ENCODE data around the gene ACSL3. TPM values are rescaled to one million over a fixed set of nuclear protein-coding genes. Genes with fewer than 3 reads are reported as not detected.
"Not testable (repeated sequence)": the region's sequence is repeated elsewhere in the genome, so short reads cannot be mapped to it uniquely, and the experiment has no call there.

ACSL3 gene
- total RNA-seq: 50.3 TPM
- long read RNA-seq, full-length matches to known transcripts: 28 of 35 reads
- long read RNA-seq, partial matches to known transcripts: 1 of 35 reads
- long read RNA-seq, other reads (novel, unspliced or antisense): 6 of 35 reads

DNA sequence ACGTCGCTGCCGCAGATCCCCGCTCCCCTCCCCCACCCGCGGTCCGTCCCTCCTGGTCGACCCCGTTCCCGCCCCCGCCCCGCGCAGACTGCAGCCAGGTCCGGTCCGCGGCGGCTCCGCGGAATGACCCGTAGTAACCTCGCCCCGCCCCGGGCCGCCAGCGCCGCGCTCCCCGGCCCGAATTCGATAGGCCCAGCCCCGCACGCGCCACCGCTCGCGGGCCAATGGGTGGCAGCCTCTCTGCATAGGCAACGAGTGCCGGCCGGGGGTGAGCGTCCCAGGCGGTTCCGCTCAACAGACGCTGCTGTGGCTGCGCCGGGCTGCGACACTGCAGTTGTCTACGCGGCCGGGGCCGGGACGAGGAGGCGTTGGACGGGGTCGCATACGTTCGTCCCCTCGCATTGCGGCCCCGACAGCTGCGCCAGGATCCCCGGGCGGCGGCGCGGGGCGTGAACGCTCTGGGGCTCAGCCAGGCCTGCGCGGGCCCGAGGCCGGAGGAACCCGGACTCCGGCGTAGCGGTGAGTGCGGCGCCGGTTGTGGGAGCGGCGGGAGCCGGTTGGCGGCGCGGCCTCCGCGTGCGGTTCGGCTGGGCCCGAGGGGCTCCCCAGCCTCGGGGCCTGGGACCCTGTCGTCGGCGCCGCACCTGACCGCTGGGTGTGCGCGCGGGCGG is at the start of gene ACSL3:
ACSL3 (plus strand) TSS at position 297 of the 671 bp plus-strand sequence. CDS start 47,737 bp downstream, outside the sequence.
- intact Hi-C loops (cut with DNase I): loop anchor here (2.0 to 5.0 kb wide), 3 partner anchors 41 to 108 kb away; no protein-coding TSS in a partner anchor
- DNase-seq (ENCODE audit: missing footprints) (peak; percentile 99), ATAC-seq (peak; percentile 98)

GRCh38 chr2:222811828-222812227 is 49.0 kb upstream of the ACSL3 start:
- no peak for ATAC-seq
- DNase-seq (ENCODE audit: missing footprints): no peak
- intact Hi-C loops (cut with DNase I): no loop called here

DNA sequence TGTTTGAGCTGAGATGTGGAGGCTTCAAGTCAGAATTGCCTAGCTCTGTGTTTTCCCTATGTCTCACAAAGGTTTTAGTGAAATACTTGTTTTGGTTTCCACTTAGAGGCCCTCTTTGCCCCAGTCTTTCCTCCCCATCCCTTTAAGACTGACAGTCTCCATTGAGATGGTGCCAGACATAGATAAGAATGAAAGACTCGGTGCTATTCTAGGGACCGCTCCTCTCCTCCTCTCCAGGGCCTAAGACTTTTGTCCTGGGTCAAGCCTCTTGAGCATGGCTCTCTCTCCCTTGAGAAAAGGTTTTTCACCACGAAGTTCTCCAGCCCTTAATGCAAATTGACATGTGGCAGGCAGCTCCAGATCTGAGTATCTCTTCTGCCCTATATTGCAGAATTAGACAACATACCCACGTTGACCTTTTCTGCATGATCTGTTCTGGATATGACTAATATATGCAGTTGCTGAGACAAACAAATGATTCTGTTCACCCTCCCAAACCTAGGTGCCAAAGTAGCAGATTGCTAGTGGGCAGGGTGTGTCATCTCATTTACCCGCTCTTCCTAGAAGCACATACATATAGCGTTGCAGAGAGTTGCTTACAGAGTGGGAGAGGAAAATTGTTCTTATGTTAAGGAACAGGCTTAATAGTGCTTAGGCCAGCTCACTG is 47.5 kb upstream of the ACSL3 start:
- DNase-seq (ENCODE audit: missing footprints) (no peak), ATAC-seq (no peak)
- intact Hi-C loops (cut with DNase I): no loop called here

- ATAC-seq (no peak), DNase-seq (ENCODE audit: missing footprints) (no peak)
- intact Hi-C loops (cut with DNase I): no loop called here
Observed at GRCh38 chr2:222819722-222820333, 41.0 kb upstream of the ACSL3 start.

GRCh38 chr2:222823183-222823930 is 37.5 kb upstream of the ACSL3 start:
- no peak for DNase-seq (ENCODE audit: missing footprints)
- intact Hi-C loops (cut with DNase I): no loop called here
- ATAC-seq: peak; percentile 59

- intact Hi-C loops (cut with DNase I): no loop called here
- ATAC-seq (no peak), DNase-seq (ENCODE audit: missing footprints) (no peak)
Observed at GRCh38 chr2:222825031-222825430, 35.8 kb upstream of the ACSL3 start.

- intact Hi-C loops (cut with DNase I): no loop called here
- ATAC-seq (no peak), DNase-seq (ENCODE audit: missing footprints) (no peak)
Observed at GRCh38 chr2:222827417-222827816, 33.4 kb upstream of the ACSL3 start.

DNA sequence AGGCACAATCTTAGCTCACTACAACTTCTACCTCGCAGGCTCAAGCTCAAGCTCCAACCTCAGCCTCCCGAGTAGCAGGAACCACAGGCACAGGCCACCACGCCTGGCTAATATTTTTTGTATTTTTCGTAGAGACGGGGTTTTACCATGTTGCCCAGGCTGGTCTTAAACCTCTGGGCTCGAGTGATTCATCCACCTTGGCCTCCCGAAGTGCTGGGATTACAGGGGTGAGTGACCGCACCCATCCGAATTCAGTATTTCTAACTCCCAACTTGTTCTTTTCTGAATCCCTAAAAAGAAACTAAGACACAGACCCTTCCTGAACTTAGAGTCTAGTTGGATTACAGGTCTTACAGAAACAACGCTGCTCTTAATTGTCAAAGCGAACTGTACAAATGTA is 32.3 kb upstream of the ACSL3 start:
- intact Hi-C loops (cut with DNase I): no loop called here
- ATAC-seq (no peak), DNase-seq (ENCODE audit: missing footprints) (no peak)

- ATAC-seq (no peak), DNase-seq (ENCODE audit: missing footprints) (no peak)
- intact Hi-C loops (cut with DNase I): no loop called here
Observed at GRCh38 chr2:222830164-222830563, 30.7 kb upstream of the ACSL3 start.

GRCh38 chr2:222833410-222833809 is 27.4 kb upstream of the ACSL3 start:
- intact Hi-C loops (cut with DNase I): no loop called here
- ATAC-seq (no peak), DNase-seq (ENCODE audit: missing footprints) (no peak)

GRCh38 chr2:222835143-222835822 is 25.6 kb upstream of the ACSL3 start:
- ATAC-seq: no peak
- no peak for DNase-seq (ENCODE audit: missing footprints)
- intact Hi-C loops (cut with DNase I): no loop called here

- intact Hi-C loops (cut with DNase I): no loop called here
- ATAC-seq (no peak), DNase-seq (ENCODE audit: missing footprints) (no peak)
Observed at GRCh38 chr2:222835823-222836151, 25.0 kb upstream of the ACSL3 start.

- ATAC-seq: no peak
- intact Hi-C loops (cut with DNase I): no loop called here
Observed at GRCh38 chr2:222837643-222838056, 23.2 kb upstream of the ACSL3 start.

DNA sequence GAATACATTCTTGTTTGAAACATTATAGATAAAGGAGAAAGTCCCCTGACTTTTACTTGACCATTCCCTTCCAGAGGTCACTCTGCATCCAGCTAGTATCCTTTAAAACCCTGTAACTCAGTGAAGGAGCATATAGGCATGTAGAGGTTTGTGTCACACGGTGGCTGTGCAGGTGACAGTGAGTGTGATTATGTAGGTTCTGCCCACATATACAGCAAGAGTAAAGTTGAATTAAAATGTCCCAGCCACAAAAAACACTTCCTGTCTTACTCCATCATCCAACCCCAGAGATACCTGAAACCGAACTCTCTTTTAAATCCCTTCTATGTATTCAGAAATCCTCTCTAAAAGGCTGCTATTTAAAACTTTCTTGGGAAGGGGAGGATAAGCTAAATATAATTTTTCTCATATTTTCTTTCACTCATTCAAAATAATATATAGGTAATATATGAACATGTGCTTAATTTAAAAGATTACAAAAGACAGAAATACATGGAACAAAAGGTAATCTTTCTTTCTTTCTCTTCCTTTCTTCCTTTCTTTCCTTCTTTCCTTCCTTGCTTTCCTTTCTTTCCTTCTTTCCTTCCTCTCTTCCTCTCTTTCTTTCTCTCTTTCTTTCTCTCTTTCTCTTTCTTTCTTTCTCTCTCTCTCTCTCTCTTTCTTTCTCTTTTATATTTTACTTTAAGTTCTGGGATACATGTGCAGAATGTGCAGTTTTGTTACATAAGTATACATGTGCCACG is 20.6 kb upstream of the ACSL3 start:
- intact Hi-C loops (cut with DNase I): no loop called here
- no peak for DNase-seq (ENCODE audit: missing footprints)
- no peak for ATAC-seq

More at GRCh38 chr2:222837643-222838056, 23.2 kb upstream of the ACSL3 start:
- no peak for DNase-seq (ENCODE audit: missing footprints)

DNA sequence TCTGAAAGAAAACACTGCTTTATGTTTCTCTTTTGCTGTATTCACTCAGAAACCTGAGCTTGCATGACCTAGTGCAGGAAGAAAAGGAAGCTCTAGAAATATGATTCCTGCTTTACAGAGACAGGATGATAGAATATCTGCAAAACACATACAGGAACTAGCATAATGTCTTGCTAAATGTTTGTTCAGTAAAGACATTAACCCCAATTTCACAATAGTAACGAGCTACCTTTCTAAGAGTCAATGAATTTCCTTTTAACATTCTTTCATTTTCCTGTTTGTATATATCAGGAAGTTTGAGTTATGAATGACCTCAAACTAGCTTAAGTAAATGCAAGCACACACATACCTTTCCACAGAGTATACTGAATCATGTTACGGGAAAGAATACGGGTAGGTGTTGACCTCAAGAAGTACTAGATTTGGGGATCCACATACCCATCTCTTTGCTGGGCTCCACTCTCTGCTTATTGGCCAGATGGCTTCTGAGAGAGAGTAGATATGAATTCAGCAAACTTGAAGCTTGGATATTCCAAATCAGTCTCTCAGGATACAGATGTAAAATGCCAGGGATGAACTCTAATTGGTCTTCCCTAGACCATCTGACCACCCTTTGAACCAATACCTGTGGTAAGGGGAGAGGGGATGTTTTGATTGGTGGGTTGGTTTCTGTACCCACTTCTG is 18.2 kb upstream of the ACSL3 start:
- ATAC-seq (no peak), DNase-seq (ENCODE audit: missing footprints) (no peak)
- intact Hi-C loops (cut with DNase I): no loop called here

- no peak for DNase-seq (ENCODE audit: missing footprints)
- intact Hi-C loops (cut with DNase I): no loop called here
- no peak for ATAC-seq
Observed at GRCh38 chr2:222844323-222844722, 16.5 kb upstream of the ACSL3 start.

GRCh38 chr2:222845314-222845713 is 15.5 kb upstream of the ACSL3 start:
- ATAC-seq; DNase-seq (ENCODE audit: missing footprints); intact Hi-C loops (cut with DNase I): not testable (repeated sequence)

- intact Hi-C loops (cut with DNase I): no loop called here
- DNase-seq (ENCODE audit: missing footprints) (no peak), ATAC-seq (no peak)
Observed at GRCh38 chr2:222846003-222846402, 14.8 kb upstream of the ACSL3 start.
